WTC11 (cell line): ENCODE measurements around the gene RXRB. TPM values are rescaled to one million over a fixed set of nuclear protein-coding genes. Genes with fewer than 3 reads are reported as not detected.
A peak's percentile ranks its signal among the peaks of the same experiment; 100 is the strongest.

Experiments
- ATAC-seq: fragments of 200-7000 bp; cut with Tn5 transposase; 2 replicates; pipeline ENCODE4 v1.10.0; 2021; ENCODE audit warnings: mild to moderate bottlenecking, moderate library complexity
- CTCF ChIA-PET: fragments of 300-600 bp; sonication (Branson Sonifier 250); formaldehyde crosslinking; loops from one replicate; lab custom pipeline; 2021; ENCODE audit warnings: antibody characterized with exemption; lab: Charles Lee
- POLR2A ChIA-PET: fragments of 350-600 bp; sonication (Branson Sonifier 250); formaldehyde crosslinking; loops from one replicate; lab custom pipeline; 2021; ENCODE audit warnings: antibody characterized with exemption; lab: Charles Lee
- DNase-seq: peaks from one replicate; pipeline ENCODE4 v3.0.0; 2021; ENCODE audit warnings: low spot score
- H3K27ac Mint-ChIP-seq: 2 replicates; pipeline ENCODE4 v1.8.0; 2021; ENCODE audit warnings: mixed read lengths
- H3K27me3 Mint-ChIP-seq: 2 replicates; pipeline ENCODE4 v1.8.0; 2021; ENCODE audit warnings: low read depth, mild to moderate bottlenecking, moderate library complexity, mixed read lengths
- H3K36me3 Mint-ChIP-seq: 2 replicates; pipeline ENCODE4 v1.8.0; 2021; ENCODE audit warnings: mixed read lengths
- H3K4me1 Mint-ChIP-seq: 2 replicates; pipeline ENCODE4 v1.8.0; 2022; ENCODE audit warnings: mixed read lengths
- H3K4me3 Mint-ChIP-seq: 2 replicates; pipeline ENCODE4 v1.8.0; 2021; ENCODE audit warnings: mild to moderate bottlenecking, moderate library complexity, mixed read lengths
- H3K9me3 Mint-ChIP-seq: 2 replicates; pipeline ENCODE4 v1.8.0; 2021; ENCODE audit warnings: mixed read lengths
- CDX4 ChIP-seq: fragments of 250-450 bp; sonication (Bioruptor Pico); IDR thresholded peaks from 2 replicates; pipeline ENCODE4 v1.9.0; 2021; ENCODE audit warnings: moderate library complexity, mild to moderate bottlenecking, inconsistent platforms, borderline replicate concordance
- CREB1 ChIP-seq: sonication (generic); formaldehyde crosslinking; IDR thresholded peaks from 2 replicates; pipeline ENCODE4 v1.8.0; 2023; ENCODE audit warnings: mild to moderate bottlenecking, missing genetic modification reagents
- HMGXB4 ChIP-seq: sonication (generic); formaldehyde crosslinking; IDR thresholded peaks from 2 replicates; pipeline ENCODE4 v1.8.1; 2023; ENCODE audit warnings: mild to moderate bottlenecking, moderate library complexity, missing genetic modification reagents
- IRF2 ChIP-seq: sonication (generic); formaldehyde crosslinking; IDR thresholded peaks from 2 replicates; pipeline ENCODE4 v1.8.0; 2022; ENCODE audit warnings: low read depth, missing genetic modification reagents, borderline replicate concordance
- JAZF1 ChIP-seq: fragments of 250-450 bp; sonication (Bioruptor Pico); IDR thresholded peaks from 2 replicates; pipeline ENCODE4 v1.9.0; 2021; ENCODE audit warnings: moderate library complexity, mild to moderate bottlenecking, inconsistent platforms
- JUN ChIP-seq: sonication (generic); formaldehyde crosslinking; IDR thresholded peaks from 2 replicates; pipeline ENCODE4 v1.8.0; 2023; ENCODE audit warnings: mild to moderate bottlenecking, missing genetic modification reagents
- MYBL2 ChIP-seq: sonication (generic); formaldehyde crosslinking; IDR thresholded peaks from 2 replicates; pipeline ENCODE4 v1.8.1; 2023; ENCODE audit warnings: mild to moderate bottlenecking, moderate library complexity, missing genetic modification reagents
- NFATC4 ChIP-seq: fragments of 250-450 bp; sonication (Bioruptor Pico); IDR thresholded peaks from 2 replicates; pipeline ENCODE4 v1.9.0; 2021; ENCODE audit warnings: mild to moderate bottlenecking
- NFE2L1 ChIP-seq: sonication (generic); formaldehyde crosslinking; IDR thresholded peaks from 2 replicates; pipeline ENCODE4 v1.8.1; 2023; ENCODE audit warnings: missing genetic modification reagents
- RELA ChIP-seq: sonication (generic); formaldehyde crosslinking; IDR thresholded peaks from 2 replicates; pipeline ENCODE4 v1.8.1; 2022; ENCODE audit warnings: missing genetic modification reagents, mild to moderate bottlenecking, borderline replicate concordance
- TCF7 ChIP-seq: sonication (generic); formaldehyde crosslinking; IDR thresholded peaks from 2 replicates; pipeline ENCODE4 v1.8.0; 2022; ENCODE audit warnings: mild to moderate bottlenecking, low read depth, missing genetic modification reagents, moderate library complexity
- TEAD1 ChIP-seq: sonication (generic); formaldehyde crosslinking; IDR thresholded peaks from 2 replicates; pipeline ENCODE4 v1.8.0; 2022; ENCODE audit warnings: mild to moderate bottlenecking, missing genetic modification reagents
- ZNF121 ChIP-seq: sonication (generic); formaldehyde crosslinking; IDR thresholded peaks from 2 replicates; pipeline ENCODE4 v1.8.0; 2023; ENCODE audit warnings: missing genetic modification reagents
- ZNF138 ChIP-seq: sonication (generic); formaldehyde crosslinking; conservative IDR thresholded peaks from 2 replicates; pipeline ENCODE4 v1.8.1; 2022; ENCODE audit warnings: mild to moderate bottlenecking, moderate library complexity, missing genetic modification reagents
- ZNF219 ChIP-seq: sonication (generic); formaldehyde crosslinking; IDR thresholded peaks from 2 replicates; pipeline ENCODE4 v1.8.0; 2023; ENCODE audit warnings: missing genetic modification reagents, mild to moderate bottlenecking, borderline replicate concordance
- ZNF396 ChIP-seq: fragments of 250-450 bp; sonication (Bioruptor Pico); IDR thresholded peaks from 2 replicates; pipeline ENCODE4 v1.8.0; 2021; ENCODE audit warnings: mild to moderate bottlenecking, moderate library complexity, borderline replicate concordance
- ZNF512 ChIP-seq: sonication (generic); formaldehyde crosslinking; IDR thresholded peaks from 2 replicates; pipeline ENCODE4 v1.8.1; 2022; ENCODE audit warnings: missing genetic modification reagents, borderline replicate concordance
- ZNF671 ChIP-seq: fragments of 250-450 bp; sonication (Bioruptor Pico); IDR thresholded peaks from 2 replicates; pipeline ENCODE4 v1.8.0; 2021; ENCODE audit warnings: mild to moderate bottlenecking
- total RNA-seq: library from RNA; stranded (reverse); gene quantifications from 3 replicates; pipeline ENCODE4 v1.2.3, GENCODE V29; 2021
- TF ChIP-seq, protein P1 (sequence below): sonication (generic); formaldehyde crosslinking; IDR thresholded peaks from 2 replicates; pipeline ENCODE4 v1.8.1; 2023; ENCODE audit warnings: mild to moderate bottlenecking, missing genetic modification reagents
- TF ChIP-seq, protein P2 (sequence below): sonication (generic); formaldehyde crosslinking; IDR thresholded peaks from 2 replicates; pipeline ENCODE4 v1.8.1; 2022; ENCODE audit warnings: mild to moderate bottlenecking, moderate library complexity, missing genetic modification reagents

Gene RXRB
- total RNA-seq, 1 experiment from 2014 or later = 24.5 TPM

DNA sequence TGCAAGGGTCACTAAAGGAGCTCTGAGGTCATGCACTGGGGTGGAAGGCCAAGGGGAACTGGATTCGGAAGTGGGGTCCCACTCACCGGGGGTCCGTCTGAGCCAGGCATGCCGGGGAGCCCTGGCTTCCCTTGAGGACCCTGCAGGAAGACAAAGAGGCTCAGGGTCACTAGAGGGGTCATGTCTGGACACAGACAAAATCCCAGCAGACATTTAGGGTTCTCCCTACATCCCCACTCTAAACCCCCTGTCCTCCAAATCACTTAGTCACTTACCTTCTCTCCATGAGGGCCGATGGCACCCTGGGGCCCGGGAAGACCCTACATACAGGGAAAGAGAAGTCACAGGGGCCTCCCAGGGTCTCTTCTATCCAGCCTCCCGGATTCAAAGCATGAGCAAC lies 23.6 kb downstream of the RXRB start (continued):
- TF ChIP-seq ZNF138 (no peak), RELA (CRISPR knock-in tag) (no peak), ZNF121 (CRISPR knock-in tag) (no peak), ZNF396 (CRISPR knock-in tag) (no peak), TEAD1 (no peak)
- TF ChIP-seq, protein P1, sequence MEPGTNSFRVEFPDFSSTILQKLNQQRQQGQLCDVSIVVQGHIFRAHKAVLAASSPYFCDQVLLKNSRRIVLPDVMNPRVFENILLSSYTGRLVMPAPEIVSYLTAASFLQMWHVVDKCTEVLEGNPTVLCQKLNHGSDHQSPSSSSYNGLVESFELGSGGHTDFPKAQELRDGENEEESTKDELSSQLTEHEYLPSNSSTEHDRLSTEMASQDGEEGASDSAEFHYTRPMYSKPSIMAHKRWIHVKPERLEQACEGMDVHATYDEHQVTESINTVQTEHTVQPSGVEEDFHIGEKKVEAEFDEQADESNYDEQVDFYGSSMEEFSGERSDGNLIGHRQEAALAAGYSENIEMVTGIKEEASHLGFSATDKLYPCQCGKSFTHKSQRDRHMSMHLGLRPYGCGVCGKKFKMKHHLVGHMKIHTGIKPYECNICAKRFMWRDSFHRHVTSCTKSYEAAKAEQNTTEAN (CRISPR knock-in tag) = no peak

- H3K27ac Mint-ChIP-seq = no peak overlapping the region
- TF ChIP-seq NFE2L1 (CRISPR knock-in tag) (no peak), ZNF121 (CRISPR knock-in tag) (no peak), ZNF396 (CRISPR knock-in tag) (no peak), ZNF512 (CRISPR knock-in tag) (no peak), MYBL2 (CRISPR knock-in tag) (no peak)
- H3K4me3 Mint-ChIP-seq = no peak overlapping the region
- POLR2A ChIA-PET = no interaction called here
- CTCF ChIA-PET = interaction anchor here (1.1 to 3.5 kb wide), 3 partner anchors 14 to 73 kb away, joined by 3 to 55 read pairs (median 4); no protein-coding TSS in a partner anchor
- no peaks in the 10 kb centered on the region for H3K36me3 Mint-ChIP-seq
- ATAC-seq (peak; percentile 63), DNase-seq (no peak)
- peaks cover 11% of the 10 kb centered on the region; the same call in 1 of the 2 replicates for H3K27me3 Mint-ChIP-seq
- H3K9me3 Mint-ChIP-seq = no peaks in the 10 kb centered on the region
- 0 out of 2 replicates have a peak, but pooled peaks cover 3% of the 10 kb centered on the region for H3K4me1 Mint-ChIP-seq
These were observed 24.9 kb downstream of the RXRB start for GRCh38 chr6:33175436-33176069.

DNA sequence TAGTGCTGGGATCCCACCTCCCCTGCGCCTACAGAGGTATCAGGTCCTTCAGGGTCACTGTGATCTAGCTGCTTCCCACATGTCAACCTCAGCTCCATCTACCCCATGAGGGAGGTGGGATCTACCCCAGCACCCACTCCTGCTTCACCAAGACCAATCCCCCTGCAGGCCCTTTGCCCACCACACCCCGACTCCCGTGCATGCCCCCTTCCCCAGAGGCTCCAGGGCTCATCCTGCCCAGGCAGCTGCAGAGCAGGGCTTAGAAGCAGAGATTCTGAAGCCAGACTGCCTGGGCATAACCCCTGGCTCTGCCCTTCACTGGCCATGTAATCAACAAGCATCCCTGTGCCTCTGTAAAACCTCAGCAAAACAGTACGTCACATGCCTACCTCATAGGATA lies 25.7 kb downstream of the RXRB start:
- POLR2A ChIA-PET = no interaction called here

More for the DNA sequence above, 25.7 kb downstream of the RXRB start:
- 0 out of 2 replicates have a peak, but pooled peaks cover 3% of the 10 kb centered on the region for H3K4me1 Mint-ChIP-seq
- H3K27me3 Mint-ChIP-seq = peaks cover 7% of the 10 kb centered on the region; the same call in 1 of the 2 replicates
- ATAC-seq (no peak), DNase-seq (no peak)
- no peak for TF ChIP-seq JAZF1
- TF ChIP-seq CREB1 (CRISPR knock-in tag) = no peak
- TF ChIP-seq HMGXB4 (CRISPR knock-in tag) = no peak
- no peak for TF ChIP-seq IRF2
- TF ChIP-seq ZNF671 (CRISPR knock-in tag) = no peak
- TF ChIP-seq TCF7 (CRISPR knock-in tag) = no peak
- TF ChIP-seq CDX4 (CRISPR knock-in tag) = no peak
- TF ChIP-seq NFATC4 (CRISPR knock-in tag) = no peak
- TF ChIP-seq JUN (CRISPR knock-in tag) = no peak
- TF ChIP-seq ZNF219 (CRISPR knock-in tag) = no peak
- TF ChIP-seq, protein P2, sequence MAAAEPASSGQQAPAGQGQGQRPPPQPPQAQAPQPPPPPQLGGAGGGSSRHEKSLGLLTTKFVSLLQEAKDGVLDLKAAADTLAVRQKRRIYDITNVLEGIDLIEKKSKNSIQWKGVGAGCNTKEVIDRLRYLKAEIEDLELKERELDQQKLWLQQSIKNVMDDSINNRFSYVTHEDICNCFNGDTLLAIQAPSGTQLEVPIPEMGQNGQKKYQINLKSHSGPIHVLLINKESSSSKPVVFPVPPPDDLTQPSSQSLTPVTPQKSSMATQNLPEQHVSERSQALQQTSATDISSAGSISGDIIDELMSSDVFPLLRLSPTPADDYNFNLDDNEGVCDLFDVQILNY = no peak
- CTCF ChIA-PET = interaction anchor here (0.6 to 3.5 kb wide), 4 partner anchors 13 to 95 kb away, joined by 3 to 55 read pairs (median 9); no protein-coding TSS in a partner anchor
- H3K36me3 Mint-ChIP-seq = no peaks in the 10 kb centered on the region
- no peak overlapping the region; the same call in 1 of the 2 replicates for H3K27ac Mint-ChIP-seq
- no peaks in the 10 kb centered on the region for H3K9me3 Mint-ChIP-seq
- no peak overlapping the region for H3K4me3 Mint-ChIP-seq
